Mesodermal cell (in vitro differentiated cells): ENCODE measurements around the gene ATP8B1. TPM values are rescaled to one million over a fixed set of nuclear protein-coding genes. Genes with fewer than 3 reads are reported as not detected.
"Not testable (repeated sequence)": the region's sequence is repeated elsewhere in the genome, so short reads cannot be mapped to it uniquely, and the experiment has no call there.

Source experiments
- H3K27ac ChIP-seq: 2 replicates; pipeline ENCODE4 v1.7.0; 2013; ENCODE audit warnings: mild to moderate bottlenecking, low read depth, low read length, moderate library complexity; ENCODE audit not compliant: severe bottlenecking
- H3K36me3 ChIP-seq: 2 replicates; pipeline ENCODE4 v1.7.1; 2013; ENCODE audit warnings: mild to moderate bottlenecking, low read length, moderate library complexity; ENCODE audit not compliant: control insufficient read depth, insufficient read depth
- H3K4me1 ChIP-seq: one replicate; pipeline ENCODE4 v1.7.1; 2013; ENCODE audit warnings: mild to moderate bottlenecking, low read length; ENCODE audit not compliant: insufficient read depth, control insufficient read depth, poor library complexity, severe bottlenecking
- H3K4me3 ChIP-seq: 2 replicates; pipeline ENCODE4 v1.7.0; 2013; ENCODE audit warnings: low read length, control low read depth, mild to moderate bottlenecking; ENCODE audit not compliant: insufficient read depth, poor library complexity, severe bottlenecking; ENCODE audit errors: extremely low read depth
- H3K9me3 ChIP-seq: 2 replicates; pipeline ENCODE4 v1.7.1; 2013; ENCODE audit warnings: mild to moderate bottlenecking, low read length, moderate library complexity; ENCODE audit not compliant: control insufficient read depth
- WGBS, 2 experiments: methylation state at CpG; one replicate each; pipeline ENCODE4 v1.1.5; 2013; ENCODE audit warnings: missing lambda C conversion rate in 2 of 2; ENCODE audit not compliant: insufficient coverage in 2 of 2; 5-methylcytosine and 5-hydroxymethylcytosine counted together
- polyA plus RNA-seq, 2 experiments: library from polyadenylated mRNA; stranded (reverse); fragments of 50-300 nt; gene quantifications; one replicate each; pipeline ENCODE4 v1.2.3, GENCODE V29; 2013

ATP8B1 gene
- 3.6 TPM for polyA plus RNA-seq (2013, experiment 1 of 2)
- 2.7 TPM for polyA plus RNA-seq (2013, experiment 2 of 2)

DNA sequence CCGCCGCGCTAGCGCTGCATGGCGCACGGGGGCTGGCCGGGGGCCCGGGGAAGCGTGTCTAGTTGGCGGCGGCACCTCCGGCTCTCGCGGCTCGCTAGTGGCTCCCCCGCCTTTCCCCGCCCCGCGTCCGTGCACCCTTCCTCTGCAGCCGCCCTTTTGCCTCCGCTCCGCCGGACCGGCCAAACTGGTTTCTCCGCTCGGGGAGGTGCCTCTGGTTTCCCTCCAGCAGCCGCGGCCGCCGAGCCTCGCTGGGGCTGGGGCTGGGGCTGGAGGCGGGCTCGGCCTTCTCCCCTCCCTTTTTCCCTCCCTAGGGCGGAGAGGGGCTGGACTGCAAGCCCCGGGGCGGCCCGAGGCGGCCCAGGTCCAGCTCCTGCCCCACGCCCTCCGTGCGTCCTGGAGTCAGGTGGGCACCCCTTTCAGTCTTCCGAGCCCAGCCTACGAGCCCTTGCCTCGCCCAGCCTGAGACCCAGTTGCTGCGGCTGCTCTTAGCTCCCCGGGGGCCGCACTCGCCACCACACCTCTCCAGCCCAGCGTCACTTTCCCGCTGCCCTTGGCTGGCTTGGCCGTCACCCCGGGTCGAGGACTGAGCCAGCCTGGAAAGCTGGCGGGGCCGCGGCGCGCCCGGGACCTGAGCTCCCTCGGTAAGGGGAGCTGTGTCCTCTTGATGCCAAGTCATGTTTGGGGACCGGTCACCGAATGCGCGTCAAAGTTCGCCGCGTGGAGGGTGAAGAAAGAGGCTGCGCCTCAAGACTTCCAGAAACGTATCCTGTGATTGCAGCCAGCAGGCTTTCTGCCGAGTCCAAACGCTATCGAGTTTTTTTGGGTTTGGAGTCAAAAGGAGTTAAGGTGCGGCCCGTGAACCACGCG is at the start of gene ATP8B1:
TSS of gene ATP8B1 (minus strand) at position 213 of the 867 bp plus-strand sequence. CDS start 71,508 bp downstream, outside the sequence.
- WGBS, 2 experiments, result 2 to 5% methylated on average over 51 to 69 of the region's 77 CpGs
- no peaks in the 10 kb centered on the region for H3K9me3 ChIP-seq
- peaks cover 23% of the 10 kb centered on the region for H3K4me1 ChIP-seq
- H3K4me3 ChIP-seq, result peak within 1 kb of the TSS; percentile 42
- H3K27ac ChIP-seq, result no peak within 1 kb of the TSS
- H3K36me3 ChIP-seq, result no peaks in the 10 kb centered on the region

DNA sequence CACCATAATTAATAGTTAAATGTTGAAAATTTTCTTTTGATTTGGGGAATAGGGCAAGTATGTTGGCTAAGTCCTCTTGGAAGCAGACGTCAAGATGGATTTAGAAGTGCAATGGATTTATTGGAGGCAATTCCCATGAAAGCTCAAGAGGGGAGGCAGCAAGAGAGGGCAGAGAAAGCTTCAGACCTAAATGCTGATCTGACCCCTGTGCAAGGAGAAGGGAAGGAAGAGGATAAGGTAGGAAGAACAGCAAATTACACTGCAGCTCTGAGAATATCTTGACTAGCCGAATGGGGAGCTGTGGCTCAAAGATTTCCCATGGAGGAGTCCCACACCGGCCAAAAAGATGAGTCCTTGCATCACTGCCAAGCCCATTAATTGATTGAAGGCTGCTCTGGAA is 46.9 kb upstream of the ATP8B1 start:
- Histone ChIP-seq H3K27ac (no peak overlapping the region), H3K4me1 (no peaks in the 10 kb centered on the region), H3K36me3 (no peaks in the 10 kb centered on the region), H3K4me3 (no peak overlapping the region), H3K9me3 (no peaks in the 10 kb centered on the region)
- WGBS, 2 experiments, result 90 to 96% methylated on average over 3 of the region's 3 CpGs

DNA sequence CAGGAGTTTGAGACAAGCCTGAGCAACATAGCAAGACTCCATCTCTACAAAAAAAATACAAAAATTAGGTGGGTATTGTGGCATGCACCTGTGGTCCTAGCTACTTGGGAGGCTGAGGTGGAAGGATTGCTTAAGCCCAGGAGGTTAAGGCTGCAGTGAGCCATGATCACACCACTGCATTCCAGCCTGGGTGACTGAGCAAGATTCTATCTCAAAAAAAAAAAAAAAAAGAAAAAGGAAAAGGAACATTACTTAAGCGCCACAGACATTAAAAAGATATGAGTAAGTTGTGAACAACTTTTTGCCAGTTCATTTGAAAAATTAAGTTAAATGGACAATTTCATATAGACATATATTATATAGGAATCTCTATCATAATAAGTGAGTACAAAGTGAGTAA is 45.3 kb upstream of the ATP8B1 start:
- no CpG with 5 or more reads among the region's 1 CpG for WGBS, 2 experiments
- not testable (repeated sequence) for H3K27ac ChIP-seq, H3K4me3 ChIP-seq, H3K36me3 ChIP-seq, H3K9me3 ChIP-seq, H3K4me1 ChIP-seq

DNA sequence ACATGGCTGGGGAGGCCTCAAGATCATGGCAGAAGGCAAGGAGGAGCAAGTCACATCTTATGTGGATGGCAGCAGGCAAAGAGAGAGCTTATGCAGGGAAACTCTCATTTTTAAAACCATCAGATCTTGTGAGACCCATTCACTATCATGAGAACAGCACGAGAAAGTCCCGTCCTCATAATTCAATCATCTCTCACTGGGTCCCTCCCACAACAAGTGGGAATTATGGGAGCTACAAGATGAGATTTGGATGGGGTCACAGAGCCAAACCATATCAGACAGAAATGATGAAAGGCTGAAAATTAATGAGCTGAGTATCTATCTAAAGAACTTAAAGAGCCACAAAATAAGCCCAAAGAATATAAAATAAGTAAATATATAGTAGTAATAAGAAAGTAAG is 44.3 kb upstream of the ATP8B1 start:
- H3K36me3 ChIP-seq, H3K4me3 ChIP-seq, H3K9me3 ChIP-seq, H3K4me1 ChIP-seq, H3K27ac ChIP-seq: not testable (repeated sequence)
- WGBS, 2 experiments, result no CpG with 5 or more reads among the region's 2 CpGs

DNA sequence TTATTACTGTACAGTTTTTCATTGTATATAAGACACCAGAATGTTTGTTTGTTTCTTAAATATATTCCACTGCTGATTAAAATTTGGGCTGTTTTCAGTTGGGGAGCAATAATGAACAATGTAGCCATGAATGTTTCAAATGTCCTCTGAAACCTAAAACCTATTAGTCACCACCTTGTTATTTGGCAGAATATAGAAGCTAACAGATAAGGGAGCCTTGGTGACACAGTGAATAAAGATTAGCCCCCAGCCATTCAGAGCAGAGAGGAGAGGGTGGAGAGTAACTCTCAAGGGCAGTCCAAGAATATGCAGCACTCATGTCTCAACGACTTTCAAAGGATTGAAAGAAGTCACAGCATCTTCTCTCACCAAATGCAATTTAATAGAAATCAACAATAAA is 43.1 kb upstream of the ATP8B1 start:
- no CpG with 5 or more reads among the region's 1 CpG for WGBS, 2 experiments

DNA sequence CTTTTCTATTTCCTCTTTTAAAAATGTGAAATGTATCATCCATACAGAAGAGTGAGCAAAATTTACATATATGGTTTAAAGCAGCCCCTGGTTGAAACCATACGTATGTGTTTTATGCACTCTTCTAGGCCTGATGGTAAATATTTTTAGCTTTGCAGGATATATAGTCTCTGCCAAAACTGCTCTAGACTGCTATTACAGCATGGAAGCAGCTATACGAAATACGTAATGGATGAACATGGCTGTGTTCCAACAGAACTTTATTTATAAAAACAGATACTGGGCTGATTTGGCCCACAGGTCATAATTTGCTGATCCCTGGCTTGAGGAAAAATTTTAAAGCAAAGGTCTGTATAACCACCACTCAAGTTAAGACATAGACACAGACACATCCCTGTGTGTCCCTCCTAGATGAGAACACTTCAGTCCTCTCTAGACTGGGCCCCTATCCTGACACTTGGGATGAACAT is 42.5 kb upstream of the ATP8B1 start:
- Histone ChIP-seq H3K9me3 (no peaks in the 10 kb centered on the region), H3K36me3 (no peaks in the 10 kb centered on the region), H3K4me3 (no peak overlapping the region), H3K27ac (peak overlapping the region; percentile 75), H3K4me1 (no peaks in the 10 kb centered on the region)
- 90 to 91% methylated on average over 2 to 3 of the region's 3 CpGs for WGBS, 2 experiments

More for the DNA sequence above, 43.1 kb upstream of the ATP8B1 start:
- Histone ChIP-seq H3K9me3 (no peaks in the 10 kb centered on the region), H3K27ac (peak overlapping the region; percentile 75), H3K4me3 (no peak overlapping the region), H3K36me3 (no peaks in the 10 kb centered on the region), H3K4me1 (no peaks in the 10 kb centered on the region)

DNA sequence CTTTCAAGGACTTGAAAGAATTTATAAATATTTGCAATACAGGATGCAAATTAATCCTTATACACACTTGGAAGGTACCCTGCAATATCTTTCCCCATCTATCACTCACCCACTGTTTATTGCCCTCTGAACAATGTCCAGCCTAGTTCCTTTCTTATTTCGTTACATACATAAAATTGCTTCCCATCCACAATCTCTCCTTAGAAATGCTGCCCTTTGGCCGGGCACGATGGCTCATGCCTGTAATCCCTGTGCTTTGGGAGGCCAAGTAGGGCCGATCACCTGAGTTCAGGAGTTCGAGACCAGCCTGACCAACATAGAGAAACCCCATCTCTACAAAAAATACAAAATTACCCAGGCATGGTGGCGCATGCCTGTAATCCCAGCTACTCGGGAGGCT is 41.2 kb upstream of the ATP8B1 start:
- Histone ChIP-seq H3K36me3 (no peaks in the 10 kb centered on the region), H3K9me3 (no peaks in the 10 kb centered on the region), H3K4me3 (no peak overlapping the region), H3K27ac (no peak overlapping the region), H3K4me1 (no peaks in the 10 kb centered on the region)
- WGBS, 2 experiments, result 87 to 92% methylated on average over 2 to 4 of the region's 7 CpGs

DNA sequence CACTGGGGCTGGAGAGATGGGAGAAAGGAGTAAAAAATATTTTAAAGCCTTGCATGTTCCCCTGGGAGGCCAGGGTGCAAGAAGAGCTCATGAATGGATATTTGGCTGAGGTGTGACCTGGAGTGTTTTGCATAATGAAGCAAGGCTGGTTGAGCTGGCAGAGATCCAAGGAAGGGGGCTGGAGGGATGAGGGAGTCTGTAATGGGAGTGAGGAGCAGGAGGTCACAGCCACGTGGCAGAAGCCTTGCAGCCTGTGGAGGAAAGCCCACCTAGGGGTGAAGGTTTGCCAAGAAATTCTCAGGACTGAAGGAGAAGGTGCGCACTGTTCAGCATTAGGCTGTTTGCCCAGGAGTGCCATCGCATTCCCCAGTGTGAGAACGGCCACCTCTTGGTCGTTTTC is 40.3 kb upstream of the ATP8B1 start:
- Histone ChIP-seq H3K27ac (no peak overlapping the region), H3K36me3 (no peaks in the 10 kb centered on the region), H3K4me1 (no peaks in the 10 kb centered on the region), H3K4me3 (no peak overlapping the region), H3K9me3 (no peaks in the 10 kb centered on the region)
- 76 to 89% methylated on average over 5 of the region's 5 CpGs for WGBS, 2 experiments

DNA sequence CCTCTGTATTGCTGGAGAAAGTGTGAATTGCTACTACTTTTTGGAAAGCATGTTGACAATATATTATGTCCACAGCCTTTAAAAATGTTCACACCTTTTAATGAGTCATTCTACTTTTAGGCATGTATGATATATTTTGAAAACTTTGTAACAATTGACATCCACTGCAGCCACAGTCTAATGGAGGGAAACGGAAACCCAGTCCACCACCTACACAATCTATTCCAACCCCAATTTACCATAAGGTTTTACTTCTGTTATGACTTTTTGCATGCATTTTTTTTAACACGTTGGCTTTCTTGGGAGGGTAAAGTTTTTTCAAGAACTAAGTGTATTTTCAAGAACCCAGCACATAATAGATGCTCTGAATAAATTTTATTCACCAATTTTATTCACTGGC is 38.5 kb upstream of the ATP8B1 start:
- Histone ChIP-seq H3K4me3 (no peak overlapping the region), H3K9me3 (no peaks in the 10 kb centered on the region), H3K4me1 (no peaks in the 10 kb centered on the region), H3K27ac (no peak overlapping the region), H3K36me3 (no peaks in the 10 kb centered on the region)
- WGBS, 2 experiments, result no CpG with 5 or more reads among the region's 2 CpGs

DNA sequence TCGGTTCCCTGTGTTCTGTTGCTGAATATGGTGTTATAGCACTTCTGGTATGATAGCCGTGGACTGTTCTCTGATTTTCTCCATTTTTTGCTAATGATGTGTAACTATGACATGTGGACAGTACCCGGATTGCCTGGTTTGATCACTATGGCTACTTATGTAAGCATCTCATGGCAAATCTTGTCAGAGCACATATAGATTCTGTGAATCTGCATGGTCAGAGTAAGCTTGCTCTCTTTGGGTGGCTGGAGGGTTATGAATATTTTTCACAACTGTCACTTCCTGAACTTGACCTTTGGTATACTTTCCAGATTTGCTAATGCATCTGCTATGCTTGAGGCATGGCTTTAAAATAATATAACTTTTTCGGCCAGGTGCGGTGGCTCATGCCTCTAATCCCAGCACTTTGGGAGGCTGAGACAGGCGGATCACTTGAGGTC is 36.8 kb upstream of the ATP8B1 start:
- H3K36me3 ChIP-seq, result no peaks in the 10 kb centered on the region
- 79 to 93% methylated on average over 5 of the region's 6 CpGs for WGBS, 2 experiments
- H3K4me3 ChIP-seq, result no peak overlapping the region
- H3K9me3 ChIP-seq, result no peaks in the 10 kb centered on the region
- H3K27ac ChIP-seq, result no peak overlapping the region
- H3K4me1 ChIP-seq, result no peaks in the 10 kb centered on the region

DNA sequence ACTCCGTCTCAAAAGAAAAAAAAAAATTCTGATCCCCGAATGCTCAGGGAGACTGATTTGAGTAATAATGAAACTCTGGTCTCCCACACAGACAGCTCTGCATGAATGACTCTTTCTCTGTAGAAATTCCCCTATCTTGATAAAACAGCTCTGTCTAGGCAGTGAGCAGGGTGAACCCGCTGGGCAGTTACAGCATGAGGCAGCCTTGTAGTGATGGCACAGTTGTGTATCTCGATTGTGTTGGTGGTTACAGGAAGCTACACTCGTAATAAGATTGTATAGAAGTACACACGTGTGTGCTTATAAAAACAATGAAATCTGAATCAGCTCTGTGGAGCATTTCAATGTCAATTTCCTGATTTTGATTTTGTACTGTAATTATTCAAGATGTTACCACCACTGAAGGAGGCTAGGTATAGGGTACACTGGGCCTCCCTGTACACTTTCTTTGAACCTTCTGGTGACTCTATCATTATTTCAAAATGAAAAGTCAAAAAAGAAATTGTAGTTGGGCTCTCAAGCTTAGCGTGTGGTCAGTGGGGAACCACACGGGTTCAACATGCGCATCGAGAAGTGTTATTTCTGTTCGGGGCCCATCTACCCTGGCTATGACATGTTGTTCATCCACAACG is 34.9 kb upstream of the ATP8B1 start:
- 86 to 93% methylated on average over 9 to 10 of the region's 12 CpGs for WGBS, 2 experiments
- H3K36me3 ChIP-seq, result no peaks in the 10 kb centered on the region
- no peaks in the 10 kb centered on the region for H3K4me1 ChIP-seq
- H3K4me3 ChIP-seq, result no peak overlapping the region
- no peak overlapping the region for H3K27ac ChIP-seq
- no peaks in the 10 kb centered on the region for H3K9me3 ChIP-seq
